ENCODE results near the gene CCDC66.
"Not testable (repeated sequence)": the region's sequence is repeated elsewhere in the genome, so short reads cannot be mapped to it uniquely, and the experiment has no call there.

Gene CCDC66

GRCh38 chr3:56556908-56557830, at the start of gene CCDC66:
Gene CCDC66 (plus strand): TSS chr3:56557175. CDS start chr3:56557243, 68 bp downstream.
- H3K27me3 Mint-ChIP-seq, result peaks cover 25% of the 10 kb centered on the region
- intact Hi-C loops (cut with micrococcal nuclease), result no loop called here
- peak within 1 kb of the TSS; percentile 94 for H3K27ac Mint-ChIP-seq

GRCh38 chr3:56519641-56520040, 37.3 kb upstream of the CCDC66 start:
- Mint-ChIP-seq H3K36me3 (ENCODE audit: low read depth) (no peaks in the 10 kb centered on the region), H3K4me3 (no peak overlapping the region), H3K27ac (no peak overlapping the region), H3K4me1 (ENCODE audit: low read depth) (no peaks in the 10 kb centered on the region), H3K27me3 (peaks cover 7% of the 10 kb centered on the region), H3K9me3 (no peaks in the 10 kb centered on the region)
- intact Hi-C loops (cut with micrococcal nuclease), result no loop called here

More at GRCh38 chr3:56556908-56557830, at the start of gene CCDC66:
- peaks cover 28% of the 10 kb centered on the region for H3K36me3 Mint-ChIP-seq (ENCODE audit: low read depth)
- H3K9me3 Mint-ChIP-seq, result peaks cover 3% of the 10 kb centered on the region
- H3K4me1 Mint-ChIP-seq (ENCODE audit: low read depth), result peaks cover 20% of the 10 kb centered on the region
- H3K4me3 Mint-ChIP-seq, result peak within 1 kb of the TSS; percentile 94

GRCh38 chr3:56522374-56522773, 34.6 kb upstream of the CCDC66 start:
- Mint-ChIP-seq H3K9me3 (no peaks in the 10 kb centered on the region), H3K4me3 (no peak overlapping the region), H3K27me3 (peaks cover 8% of the 10 kb centered on the region), H3K27ac (no peak overlapping the region), H3K4me1 (ENCODE audit: low read depth) (no peaks in the 10 kb centered on the region), H3K36me3 (ENCODE audit: low read depth) (no peaks in the 10 kb centered on the region)
- intact Hi-C loops (cut with micrococcal nuclease), result no loop called here

- H3K27ac Mint-ChIP-seq, result no peak overlapping the region
- H3K4me1 Mint-ChIP-seq (ENCODE audit: low read depth), result no peaks in the 10 kb centered on the region
- intact Hi-C loops (cut with micrococcal nuclease), result no loop called here
- H3K9me3 Mint-ChIP-seq, result no peaks in the 10 kb centered on the region
- H3K36me3 Mint-ChIP-seq (ENCODE audit: low read depth), result no peaks in the 10 kb centered on the region
- H3K4me3 Mint-ChIP-seq, result no peak overlapping the region
- peaks cover 4% of the 10 kb centered on the region for H3K27me3 Mint-ChIP-seq
These were observed 31.7 kb upstream of the CCDC66 start for GRCh38 chr3:56525291-56525690.

GRCh38 chr3:56536735-56537134, 20.2 kb upstream of the CCDC66 start:
- intact Hi-C loops (cut with micrococcal nuclease), result no loop called here
- no peaks in the 10 kb centered on the region for H3K4me1 Mint-ChIP-seq (ENCODE audit: low read depth)
- peaks cover 9% of the 10 kb centered on the region for H3K27me3 Mint-ChIP-seq
- H3K36me3 Mint-ChIP-seq (ENCODE audit: low read depth), result no peaks in the 10 kb centered on the region
- H3K4me3 Mint-ChIP-seq, result no peak overlapping the region
- no peak overlapping the region for H3K27ac Mint-ChIP-seq
- H3K9me3 Mint-ChIP-seq, result no peaks in the 10 kb centered on the region

GRCh38 chr3:56547486-56547885, 9.5 kb upstream of the CCDC66 start:
- intact Hi-C loops (cut with micrococcal nuclease), result no loop called here
- no peak overlapping the region for H3K27ac Mint-ChIP-seq
- peaks cover 14% of the 10 kb centered on the region for H3K9me3 Mint-ChIP-seq
- H3K36me3 Mint-ChIP-seq (ENCODE audit: low read depth), result no peaks in the 10 kb centered on the region
- no peaks in the 10 kb centered on the region for H3K4me1 Mint-ChIP-seq (ENCODE audit: low read depth)
- H3K27me3 Mint-ChIP-seq, result peaks cover 26% of the 10 kb centered on the region
- no peak overlapping the region for H3K4me3 Mint-ChIP-seq

GRCh38 chr3:56557831-56558170, 826 bp downstream of the CCDC66 start:
- peaks cover 20% of the 10 kb centered on the region for H3K4me1 Mint-ChIP-seq (ENCODE audit: low read depth)
- no peaks in the 10 kb centered on the region for H3K9me3 Mint-ChIP-seq
- intact Hi-C loops (cut with micrococcal nuclease), result no loop called here
- H3K27ac Mint-ChIP-seq, result peak overlapping the region; percentile 94
- peaks cover 29% of the 10 kb centered on the region for H3K36me3 Mint-ChIP-seq (ENCODE audit: low read depth)
- peaks cover 23% of the 10 kb centered on the region for H3K27me3 Mint-ChIP-seq
- peak overlapping the region; percentile 94 for H3K4me3 Mint-ChIP-seq

GRCh38 chr3:56573501-56573900, 16.5 kb downstream of the CCDC66 start:
- no peaks in the 10 kb centered on the region for H3K27me3 Mint-ChIP-seq
- peaks cover 76% of the 10 kb centered on the region for H3K36me3 Mint-ChIP-seq (ENCODE audit: low read depth)
- H3K27ac Mint-ChIP-seq, result no peak overlapping the region
- peaks cover 6% of the 10 kb centered on the region for H3K4me1 Mint-ChIP-seq (ENCODE audit: low read depth)
- H3K9me3 Mint-ChIP-seq, result peaks cover 5% of the 10 kb centered on the region
- intact Hi-C loops (cut with micrococcal nuclease), result no loop called here
- no peak overlapping the region for H3K4me3 Mint-ChIP-seq

- H3K27me3 Mint-ChIP-seq; intact Hi-C loops (cut with micrococcal nuclease); H3K4me1 Mint-ChIP-seq (ENCODE audit: low read depth); H3K4me3 Mint-ChIP-seq; H3K27ac Mint-ChIP-seq: not testable (repeated sequence)
- Mint-ChIP-seq H3K9me3 (peaks cover 22% of the 10 kb centered on the region), H3K36me3 (ENCODE audit: low read depth) (peaks cover 77% of the 10 kb centered on the region)
These were observed 25.0 kb downstream of the CCDC66 start for GRCh38 chr3:56581941-56582340.

- H3K27me3 Mint-ChIP-seq; H3K27ac Mint-ChIP-seq; H3K4me3 Mint-ChIP-seq; H3K4me1 Mint-ChIP-seq (ENCODE audit: low read depth); intact Hi-C loops (cut with micrococcal nuclease): not testable (repeated sequence)
- peaks cover 54% of the 10 kb centered on the region for H3K36me3 Mint-ChIP-seq (ENCODE audit: low read depth)
- H3K9me3 Mint-ChIP-seq, result peaks cover 17% of the 10 kb centered on the region
These were observed 27.3 kb downstream of the CCDC66 start for GRCh38 chr3:56584275-56584674.

- Mint-ChIP-seq H3K4me1 (ENCODE audit: low read depth) (peaks cover 19% of the 10 kb centered on the region), H3K4me3 (no peak overlapping the region), H3K9me3 (no peaks in the 10 kb centered on the region), H3K36me3 (ENCODE audit: low read depth) (peaks cover 28% of the 10 kb centered on the region), H3K27me3 (no peaks in the 10 kb centered on the region), H3K27ac (no peak overlapping the region)
- intact Hi-C loops (cut with micrococcal nuclease), result no loop called here
These were observed 33.8 kb downstream of the CCDC66 start for GRCh38 chr3:56590814-56591213.

GRCh38 chr3:56591262-56591661, 34.3 kb downstream of the CCDC66 start:
- H3K4me1 Mint-ChIP-seq (ENCODE audit: low read depth), result peaks cover 19% of the 10 kb centered on the region
- no peak overlapping the region for H3K27ac Mint-ChIP-seq
- H3K4me3 Mint-ChIP-seq, result no peak overlapping the region
- H3K27me3 Mint-ChIP-seq, result no peaks in the 10 kb centered on the region
- intact Hi-C loops (cut with micrococcal nuclease), result no loop called here
- peaks cover 32% of the 10 kb centered on the region for H3K36me3 Mint-ChIP-seq (ENCODE audit: low read depth)
- no peaks in the 10 kb centered on the region for H3K9me3 Mint-ChIP-seq

- H3K36me3 Mint-ChIP-seq (ENCODE audit: low read depth), result peaks cover 55% of the 10 kb centered on the region
- H3K9me3 Mint-ChIP-seq, result no peaks in the 10 kb centered on the region
- H3K4me3 Mint-ChIP-seq, result no peak overlapping the region
- H3K27me3 Mint-ChIP-seq, result no peaks in the 10 kb centered on the region
- H3K27ac Mint-ChIP-seq, result no peak overlapping the region
- intact Hi-C loops (cut with micrococcal nuclease), result no loop called here
- peaks cover 19% of the 10 kb centered on the region for H3K4me1 Mint-ChIP-seq (ENCODE audit: low read depth)
These were observed 36.6 kb downstream of the CCDC66 start for GRCh38 chr3:56593455-56594158.

Data from dendritic cell treated with granulocyte-macrophage colony-stimulating factor and Interleukin-4, amounts not matched to agents 40 ng/mL and 50 ng/mL, for 4 days (primary cell).